GM13977 (cell line): Measurements from ENCODE around the gene CERK.
"Not testable (repeated sequence)": the region's sequence is repeated elsewhere in the genome, so short reads cannot be mapped to it uniquely, and the experiment has no call there.

Experiments
- DNase-seq: peaks from one replicate; pipeline ENCODE4 v3.0.0; 2012; ENCODE audit warnings: low spot score
- CTCF ChIP-seq: IDR thresholded peaks from 2 replicates; pipeline ENCODE4 v1.5.1; 2012; ENCODE audit warnings: mild to moderate bottlenecking, control low read depth; ENCODE audit not compliant: insufficient read depth; ENCODE audit errors: extremely low read depth, missing control alignments
- in situ Hi-C: fragments of 300-500 bp; cut with MboI; formaldehyde crosslinking; loops from one replicate; pipeline ENCODE4 v1.12.0; 2022; ENCODE audit warnings: low sequenced_read_pairs, low pct_unique_long_range_greater_than_20kb, mixed read lengths, inconsistent platforms; ENCODE audit not compliant: unreplicated experiment

The CERK gene

GRCh38 chr22:46646531-46647215 lies 91.4 kb downstream of the CERK start:
- in situ Hi-C loops = no loop called here
- TF ChIP-seq CTCF = no peak
- DNase-seq = no peak

DNA sequence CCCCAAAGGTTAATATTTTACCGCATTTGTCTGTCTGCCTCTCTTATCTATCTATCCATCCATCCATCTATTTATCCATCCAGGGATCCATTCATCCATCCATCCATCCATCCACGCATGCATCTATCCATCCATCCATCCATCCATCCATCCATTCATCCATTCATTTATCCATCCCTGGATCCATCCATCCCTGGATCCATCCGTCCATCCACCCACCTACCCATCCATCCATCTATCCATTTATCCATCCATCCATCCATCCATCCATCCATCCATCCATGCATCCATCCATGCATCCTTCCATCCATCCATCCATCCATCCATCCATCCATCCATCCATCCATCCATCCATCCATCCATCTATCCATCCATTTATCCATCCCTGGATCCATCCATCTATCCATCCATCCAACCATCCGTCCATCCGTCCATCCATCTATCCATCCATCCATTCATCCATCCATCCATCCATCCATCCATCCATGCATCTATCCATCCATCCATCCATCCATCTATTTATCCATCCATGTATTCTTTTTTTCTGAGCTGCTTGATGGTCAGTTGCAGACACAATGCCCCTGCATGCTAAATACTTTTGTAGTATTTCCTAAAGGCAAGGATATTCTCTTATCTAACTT lies 95.1 kb downstream of the CERK start:
- DNase-seq, in situ Hi-C loops: not testable (repeated sequence)

GRCh38 chr22:46641811-46642266 lies 96.2 kb downstream of the CERK start:
- TF ChIP-seq CTCF = no peak
- no peak for DNase-seq
- in situ Hi-C loops = no loop called here

DNA sequence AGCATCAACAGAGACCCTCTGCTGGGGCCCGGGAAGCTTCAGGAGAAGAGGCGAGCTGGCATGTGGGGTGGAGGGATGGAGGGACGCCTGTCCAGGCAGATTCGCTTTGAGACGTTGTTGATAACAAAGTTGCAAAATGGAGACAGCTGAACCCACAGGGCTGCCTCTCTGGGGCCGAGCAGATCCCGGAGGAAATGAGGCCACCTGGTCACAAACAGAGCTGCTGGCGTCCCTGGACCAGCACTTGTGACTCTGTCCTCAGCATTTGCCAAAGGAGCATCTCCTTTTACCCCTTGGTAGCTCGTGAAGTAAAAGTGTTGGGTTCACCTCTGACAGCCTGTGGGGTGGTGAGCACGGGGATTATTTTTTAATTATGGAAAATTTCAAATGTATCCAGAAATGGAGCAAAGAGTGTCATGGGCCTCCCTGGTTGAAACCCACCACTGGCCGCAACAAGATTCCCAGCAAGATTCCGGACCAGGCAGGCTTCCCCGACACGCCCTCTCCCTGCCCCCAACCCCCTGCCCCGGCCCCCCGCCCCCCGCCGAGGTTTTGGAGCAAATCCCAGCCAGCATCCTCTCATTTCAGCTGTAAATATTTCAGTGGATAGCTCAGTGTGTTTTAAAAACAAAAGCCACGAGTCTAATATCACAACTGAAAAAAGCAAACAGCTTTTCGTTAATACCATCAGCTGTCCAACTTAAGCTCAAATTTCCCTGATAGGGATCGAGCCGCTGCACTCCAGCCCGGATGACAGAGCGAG lies 97.6 kb downstream of the CERK start:
- in situ Hi-C loops = no loop called here
- TF ChIP-seq CTCF = no peak
- DNase-seq = no peak

DNA sequence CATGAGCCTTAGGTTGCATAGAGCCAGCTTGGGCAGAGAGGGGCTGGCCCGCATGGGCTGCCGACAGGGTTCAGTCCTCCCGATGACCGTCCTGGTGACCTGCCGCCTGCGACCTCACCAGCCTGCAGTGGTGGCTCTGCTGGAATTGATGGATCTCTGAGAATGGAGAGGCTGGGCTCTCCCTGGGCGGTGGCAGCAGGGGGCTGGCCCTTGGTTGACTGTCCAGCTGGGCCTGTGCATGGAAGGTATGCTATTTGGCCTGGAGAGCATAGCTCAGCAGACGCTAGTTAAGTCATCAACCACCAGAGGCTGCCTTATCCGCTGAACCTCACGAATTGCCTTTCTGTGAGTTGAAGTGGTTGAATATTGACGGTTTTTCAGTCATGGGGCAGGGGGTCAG lies 98.2 kb downstream of the CERK start:
- no peak for TF ChIP-seq CTCF
- in situ Hi-C loops = no loop called here
- no peak for DNase-seq

- no peak for TF ChIP-seq CTCF
- DNase-seq = no peak
- in situ Hi-C loops = no loop called here
These were observed 99.2 kb downstream of the CERK start for GRCh38 chr22:46638601-46639431.
